ENCODE data around the gene ADGRB3.
"Not testable (repeated sequence)": the region's sequence is repeated elsewhere in the genome, so short reads cannot be mapped to it uniquely, and the experiment has no call there.

Gene ADGRB3

GRCh38 chr6:68779366-68779765 is 144.3 kb downstream of the ADGRB3 start:
- no peak for DNase-seq (ENCODE audit: low read depth in 3 of 3, low spot score in 1 of 3)

- not testable (repeated sequence) for DNase-seq (ENCODE audit: low read depth in 3 of 3, low spot score in 1 of 3)
Observed at GRCh38 chr6:68790128-68790527, 155.0 kb downstream of the ADGRB3 start.

GRCh38 chr6:68814976-68815375 is 179.9 kb downstream of the ADGRB3 start:
- not testable (repeated sequence) for DNase-seq (ENCODE audit: low read depth in 3 of 3, low spot score in 1 of 3)

- no peak for DNase-seq (ENCODE audit: low read depth in 3 of 3, low spot score in 1 of 3)
Observed at GRCh38 chr6:68826501-68826900, 191.4 kb downstream of the ADGRB3 start.

GRCh38 chr6:68834551-68834950 is 199.5 kb downstream of the ADGRB3 start:
- no peak for DNase-seq (ENCODE audit: low read depth in 3 of 3, low spot score in 1 of 3)

GRCh38 chr6:68838571-68838970 is 203.5 kb downstream of the ADGRB3 start:
- no peak for DNase-seq (ENCODE audit: low read depth in 3 of 3, low spot score in 1 of 3)

GRCh38 chr6:68852791-68853190 is 217.7 kb downstream of the ADGRB3 start:
- DNase-seq (ENCODE audit: low read depth in 3 of 3, low spot score in 1 of 3): no peak

GRCh38 chr6:68859233-68859632 is 224.2 kb downstream of the ADGRB3 start:
- no peak for DNase-seq (ENCODE audit: low read depth in 3 of 3, low spot score in 1 of 3)

- DNase-seq (ENCODE audit: low read depth in 3 of 3, low spot score in 1 of 3): no peak
Observed at GRCh38 chr6:68868646-68869045, 233.6 kb downstream of the ADGRB3 start.

- no peak for DNase-seq (ENCODE audit: low read depth in 3 of 3, low spot score in 1 of 3)
Observed at GRCh38 chr6:68873236-68873635, 238.2 kb downstream of the ADGRB3 start.

GRCh38 chr6:68874747-68875146 is 239.7 kb downstream of the ADGRB3 start:
- no peak for DNase-seq (ENCODE audit: low read depth in 3 of 3, low spot score in 1 of 3)

GRCh38 chr6:68875403-68875802 is 240.3 kb downstream of the ADGRB3 start:
- no peak for DNase-seq (ENCODE audit: low read depth in 3 of 3, low spot score in 1 of 3)

- DNase-seq (ENCODE audit: low read depth in 3 of 3, low spot score in 1 of 3): no peak
Observed at GRCh38 chr6:68876792-68877493, 241.9 kb downstream of the ADGRB3 start.

GRCh38 chr6:68880050-68880813 is 245.2 kb downstream of the ADGRB3 start:
- no peak for DNase-seq (ENCODE audit: low read depth in 3 of 3, low spot score in 1 of 3)

GRCh38 chr6:68883325-68883724 is 248.2 kb downstream of the ADGRB3 start:
- DNase-seq (ENCODE audit: low read depth in 3 of 3, low spot score in 1 of 3): not testable (repeated sequence)

GRCh38 chr6:68891419-68891818 is 256.3 kb downstream of the ADGRB3 start:
- DNase-seq (ENCODE audit: low read depth in 3 of 3, low spot score in 1 of 3): no peak

GRCh38 chr6:68892452-68892851 is 257.4 kb downstream of the ADGRB3 start:
- no peak for DNase-seq (ENCODE audit: low read depth in 3 of 3, low spot score in 1 of 3)

GRCh38 chr6:68895929-68896328 is 260.8 kb downstream of the ADGRB3 start:
- DNase-seq (ENCODE audit: low read depth in 3 of 3, low spot score in 1 of 3): no peak

GRCh38 chr6:68901044-68901443 is 266.0 kb downstream of the ADGRB3 start:
- no peak for DNase-seq (ENCODE audit: low read depth in 3 of 3, low spot score in 1 of 3)

- DNase-seq (ENCODE audit: low read depth in 3 of 3, low spot score in 1 of 3): no peak
Observed at GRCh38 chr6:68911334-68911733, 276.3 kb downstream of the ADGRB3 start.

GRCh38 chr6:68911811-68912210 is 276.7 kb downstream of the ADGRB3 start:
- no peak for DNase-seq (ENCODE audit: low read depth in 3 of 3, low spot score in 1 of 3)

- not testable (repeated sequence) for DNase-seq (ENCODE audit: low read depth in 3 of 3, low spot score in 1 of 3)
Observed at GRCh38 chr6:68912805-68913204, 277.7 kb downstream of the ADGRB3 start.

- no peak for DNase-seq (ENCODE audit: low read depth in 3 of 3, low spot score in 1 of 3)
Observed at GRCh38 chr6:68915586-68915985, 280.5 kb downstream of the ADGRB3 start.

All from stimulated activated CD4-positive, alpha-beta T cell treated with anti-CD3 and anti-CD28 coated beads, TNF-alpha, amount 100 ng/mL, for 1 hour (primary cell).